HG02840 (cell line): ENCODE data around the gene KCTD18.
A peak's percentile ranks its signal among the peaks of the same experiment; 100 is the strongest.

Experiments used
- ATAC-seq: cut with Tn5 transposase; IDR thresholded peaks from one replicate; pipeline ENCODE4 v1.9.1; 2021; ENCODE audit warnings: mild to moderate bottlenecking, moderate library complexity, moderate number of reproducible peaks; ENCODE audit not compliant: unreplicated experiment, low FRiP score

KCTD18 gene

GRCh38 chr2:200509612-200510433, at the start of gene KCTD18:
KCTD18 (minus strand) TSS chr2:200510068; CDS start chr2:200507016, 3,052 bp downstream.
- ATAC-seq: peak; percentile 96

GRCh38 chr2:200540793-200541192, 30.9 kb upstream of the KCTD18 start:
- ATAC-seq: no peak

GRCh38 chr2:200538139-200538538, 28.3 kb upstream of the KCTD18 start:
- ATAC-seq: no peak

- no peak for ATAC-seq
These were observed 24.7 kb upstream of the KCTD18 start for GRCh38 chr2:200534572-200534971.

DNA sequence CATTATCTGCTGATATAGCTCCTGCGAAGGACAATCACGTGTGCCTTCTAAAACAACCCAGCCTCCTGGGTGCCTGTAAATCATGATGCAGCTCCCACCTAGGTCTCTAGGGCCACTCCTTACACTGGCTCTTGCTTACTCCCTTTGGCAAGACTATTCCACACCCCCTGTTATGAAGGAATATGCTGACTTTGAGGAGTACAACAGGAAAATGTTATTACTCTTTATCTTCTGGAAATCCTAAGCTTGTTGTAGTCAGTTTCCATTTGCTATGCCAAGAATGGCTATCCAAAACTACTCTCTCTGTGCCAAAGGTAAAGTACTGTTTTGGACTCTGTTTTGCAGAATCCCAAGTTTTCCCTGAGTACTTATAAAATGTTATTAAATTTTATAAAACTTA, 23.9 kb upstream of the KCTD18 start:
- no peak for ATAC-seq

- no peak for ATAC-seq
These were observed 18.4 kb upstream of the KCTD18 start for GRCh38 chr2:200528228-200528627.

DNA sequence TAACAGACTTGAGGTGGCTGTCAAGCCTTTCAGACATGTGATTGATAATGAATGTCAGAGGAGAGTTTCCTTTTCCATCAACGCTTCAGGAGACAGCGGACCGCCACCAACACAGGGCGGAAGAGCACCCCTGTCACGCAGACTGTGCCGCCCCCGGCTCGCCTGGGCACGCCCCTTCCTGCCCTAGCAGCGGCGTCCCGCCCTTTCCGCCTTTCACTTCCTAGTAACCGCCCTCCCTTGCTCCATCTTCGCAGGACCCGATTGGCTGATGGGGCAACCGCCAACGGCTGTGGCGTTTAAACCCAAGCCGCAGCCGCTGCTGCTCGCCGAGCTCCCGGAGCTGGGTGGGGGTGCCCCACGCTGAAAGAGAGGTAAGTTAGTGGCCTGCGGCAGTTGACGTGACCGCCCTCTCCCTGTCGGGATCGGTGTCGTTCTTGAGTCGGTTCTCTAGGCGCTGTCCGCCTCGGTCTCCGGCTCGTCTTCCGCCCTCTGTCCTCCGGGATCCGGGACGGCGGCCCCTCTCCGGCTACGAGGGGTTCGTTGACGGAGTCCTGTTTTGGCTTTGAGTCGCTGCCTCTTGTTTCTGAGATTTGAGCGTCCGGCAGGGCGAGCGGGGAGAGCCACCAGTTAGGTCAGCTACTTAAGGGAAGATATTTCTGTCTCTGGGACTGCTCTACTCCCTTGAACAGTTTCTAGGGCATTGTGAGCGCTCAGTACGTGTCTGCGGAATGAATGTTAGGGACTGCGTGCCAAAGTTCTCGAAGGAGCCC, 16.2 kb upstream of the KCTD18 start, which contains the start of gene SGO2:
SGO2 (plus strand) TSS at position 326 of the 770 bp plus-strand sequence. CDS start 6,769 bp downstream, outside the sequence.
- ATAC-seq: peak; percentile 100

DNA sequence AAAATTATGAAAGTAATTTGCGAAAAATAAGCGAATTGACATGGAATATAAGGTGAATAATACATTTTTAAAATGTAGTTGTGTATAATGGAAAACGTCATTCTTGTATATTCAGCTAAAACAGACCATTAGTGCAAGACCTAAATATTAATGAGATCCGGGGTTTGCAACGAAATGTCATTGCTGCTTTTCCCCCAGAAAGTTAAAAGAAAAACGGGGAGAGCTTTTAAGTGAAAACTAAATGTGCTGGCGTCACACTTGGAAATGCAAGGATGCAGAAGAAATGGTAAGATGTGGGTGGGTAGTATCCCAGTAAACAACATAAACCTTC, 15.6 kb upstream of the KCTD18 start:
- no peak for ATAC-seq

DNA sequence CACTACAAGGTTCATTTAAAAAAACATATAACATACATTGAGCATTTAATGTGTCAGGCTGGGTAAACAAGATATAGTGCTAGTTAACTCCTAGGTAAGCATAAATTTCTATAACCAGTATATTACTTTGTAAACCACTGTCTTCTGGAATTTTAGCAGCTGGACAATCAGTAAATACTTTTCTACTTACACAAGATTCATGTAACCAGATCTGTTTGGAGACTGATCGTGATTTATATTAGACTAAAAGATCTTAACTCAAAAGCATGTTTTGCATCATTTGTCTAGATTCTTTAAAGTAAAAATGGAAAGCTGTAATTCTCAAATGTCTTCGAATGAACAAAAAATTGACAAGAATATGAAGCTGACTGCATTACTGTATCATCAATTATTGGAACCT, 15.2 kb upstream of the KCTD18 start:
- ATAC-seq: no peak

- no peak for ATAC-seq
These were observed 13.7 kb upstream of the KCTD18 start for GRCh38 chr2:200523604-200524003.

DNA sequence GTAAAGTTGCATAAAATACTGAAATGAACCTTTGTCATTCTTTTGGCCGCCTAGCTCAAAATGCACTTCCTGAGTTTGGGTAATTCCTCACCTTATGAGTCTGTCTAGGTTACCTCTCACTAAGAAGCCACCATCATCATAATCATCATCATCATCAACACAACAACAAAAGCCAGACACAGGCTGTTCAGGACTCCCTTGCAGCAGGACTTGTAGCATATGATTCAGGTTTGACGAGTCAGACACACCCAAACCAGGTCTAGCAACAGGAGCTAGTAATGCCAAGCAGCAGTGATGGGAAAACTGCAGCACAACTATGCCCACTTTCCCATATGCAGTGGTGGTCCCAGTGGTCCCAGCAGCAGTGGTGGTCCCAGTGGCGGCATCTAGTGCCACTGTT, 13.3 kb upstream of the KCTD18 start:
- ATAC-seq: no peak

DNA sequence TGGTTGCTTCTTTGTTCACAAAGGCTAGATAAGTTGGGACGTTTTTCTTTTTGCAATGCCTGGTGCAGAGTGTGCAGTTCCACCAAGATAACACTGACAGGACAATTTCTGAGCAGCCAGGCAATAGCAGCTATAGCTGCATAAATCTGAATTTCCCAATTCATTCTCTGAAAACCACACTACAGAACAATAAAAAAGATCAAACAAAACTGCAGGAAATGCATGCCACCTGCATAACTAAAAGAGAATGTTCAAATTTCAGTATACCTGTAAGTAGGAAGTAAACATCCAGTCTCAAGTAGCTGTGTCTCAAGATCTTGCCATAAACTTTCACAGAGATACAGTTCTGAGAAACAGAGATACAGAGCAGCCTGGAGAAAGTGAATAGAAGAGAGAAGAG, 5.3 kb upstream of the KCTD18 start:
- no peak for ATAC-seq

DNA sequence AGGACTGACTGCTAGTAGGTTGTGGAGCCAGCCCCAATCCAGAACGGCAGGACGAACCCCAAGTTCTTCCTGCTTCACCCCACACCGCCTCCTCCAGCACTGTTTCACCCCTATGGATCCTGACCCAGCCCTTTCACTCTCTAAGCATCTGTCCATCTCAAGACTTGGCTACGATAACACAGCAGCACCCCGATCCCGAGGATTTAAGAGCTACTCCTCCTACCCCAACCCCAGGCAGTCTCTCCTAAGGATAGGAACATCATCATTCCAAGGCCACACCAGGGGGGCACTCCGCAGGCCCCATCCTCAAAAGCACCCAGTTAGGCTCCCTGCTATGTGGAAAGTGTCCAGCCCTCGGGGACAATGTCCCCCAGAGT, 645 bp downstream of the KCTD18 start:
- no peak for ATAC-seq

GRCh38 chr2:200507179-200507578, 2.7 kb downstream of the KCTD18 start:
- ATAC-seq: no peak

GRCh38 chr2:200506679-200507078, 3.2 kb downstream of the KCTD18 start:
- ATAC-seq: no peak

GRCh38 chr2:200502196-200502595, 7.7 kb downstream of the KCTD18 start:
- ATAC-seq: no peak

DNA sequence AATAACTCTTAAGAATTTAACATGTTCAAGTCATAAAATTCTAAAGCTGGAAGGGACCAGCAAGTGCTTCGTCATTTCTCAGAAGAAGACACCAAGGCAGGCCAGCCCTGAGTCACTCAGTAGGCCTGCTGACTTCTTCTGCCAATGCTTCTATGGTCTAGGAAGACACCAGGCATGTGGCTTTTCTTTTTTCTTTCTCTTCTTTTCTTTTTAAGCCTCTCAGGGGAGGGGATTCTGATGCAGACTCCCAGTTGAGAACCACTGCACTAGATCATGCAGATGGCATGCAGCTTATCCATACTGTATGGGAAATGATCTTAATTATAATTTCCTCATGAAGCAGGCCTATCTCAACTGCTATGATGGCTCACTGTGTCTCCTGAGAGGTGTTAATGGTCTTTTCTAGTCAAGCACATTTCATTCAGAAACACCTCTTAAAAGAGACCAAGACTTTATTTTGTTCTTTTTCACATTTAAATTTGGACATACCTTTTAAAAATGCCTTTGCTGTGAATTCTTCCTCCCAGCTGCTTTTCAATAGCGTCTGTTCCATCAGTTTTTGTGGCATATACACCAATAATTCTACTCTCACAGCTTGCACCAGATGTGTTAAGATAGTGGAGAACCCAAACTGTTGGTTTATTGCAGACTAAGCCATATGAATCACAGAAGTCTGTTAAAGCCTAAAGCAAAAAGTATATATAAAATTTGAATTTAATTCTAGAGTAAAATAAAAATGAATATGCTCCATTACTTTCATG, 11.3 kb downstream of the KCTD18 start:
- ATAC-seq: no peak

GRCh38 chr2:200496696-200497095, 13.2 kb downstream of the KCTD18 start:
- ATAC-seq: no peak

DNA sequence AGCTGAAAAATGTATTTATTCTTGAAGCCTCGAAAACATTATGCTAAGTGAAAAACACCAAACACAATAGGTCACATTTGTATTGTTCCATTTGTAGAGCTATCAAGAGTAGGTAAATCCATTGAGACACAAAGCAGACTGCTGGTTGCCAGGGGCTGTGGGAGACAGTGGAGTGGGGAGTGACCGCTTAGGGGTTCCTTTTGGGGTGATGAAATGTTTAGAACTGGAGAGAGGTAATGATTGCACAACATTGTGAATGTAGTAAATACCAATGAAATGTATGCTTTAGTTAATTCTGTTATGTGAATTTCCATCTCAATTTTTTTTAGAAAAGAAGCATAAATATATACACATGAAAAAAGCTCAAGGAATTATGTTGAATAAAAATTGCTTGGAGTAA, 15.8 kb downstream of the KCTD18 start:
- no peak for ATAC-seq

DNA sequence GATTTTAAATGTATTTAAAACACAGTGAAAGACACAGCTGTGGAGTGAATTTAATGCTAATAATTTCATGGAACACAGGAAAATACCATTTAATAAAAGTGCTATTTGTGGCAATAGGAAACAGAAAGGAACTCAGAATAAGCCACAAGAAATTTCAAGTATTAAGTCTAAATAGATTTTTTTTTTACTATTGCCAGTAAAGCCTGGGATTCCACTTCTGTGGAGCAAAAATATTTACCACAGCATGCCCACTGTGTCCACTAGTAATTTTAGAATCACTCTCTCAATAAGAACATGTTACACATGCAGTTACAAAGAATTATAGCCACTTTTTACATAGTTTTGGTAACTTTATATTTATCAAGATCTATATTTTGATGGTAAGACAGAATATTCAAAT, 17.2 kb downstream of the KCTD18 start:
- no peak for ATAC-seq

DNA sequence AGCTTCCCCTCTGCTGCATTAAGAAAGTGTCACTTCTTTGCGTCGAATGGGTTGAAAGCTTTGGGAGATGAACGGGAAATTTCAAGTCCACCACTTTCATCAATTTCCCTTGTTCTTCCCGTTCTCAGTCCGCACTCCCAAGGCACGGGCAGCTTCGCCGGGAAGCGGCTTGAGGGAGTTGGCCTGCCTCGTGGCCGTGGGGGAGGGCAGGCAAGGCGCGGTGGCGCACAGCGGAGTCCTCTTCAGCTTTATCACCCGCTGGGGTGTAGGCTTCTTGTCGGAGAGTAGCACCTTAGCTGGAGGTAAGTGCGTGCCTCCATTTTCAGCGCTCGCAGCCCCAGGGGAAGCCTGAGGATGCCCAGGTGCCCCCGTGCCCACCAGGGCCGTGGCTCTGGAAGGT, 19.9 kb downstream of the KCTD18 start:
- ATAC-seq: no peak
